Thyroid gland (tissue), 4 donors: Measurements from ENCODE around the gene HPCAL1.

ENCODE experiments used
- CTCF ChIP-seq, 6 experiments: fragments of 200-600 bp in 3 of 6; fragments of 450-650 bp in 3 of 6; sonication (generic) in 3 of 6; IDR thresholded peaks; one replicate each; pipeline ENCODE4 v1.5.1; 2016 to 2019; ENCODE audit warnings: antibody characterized with exemption in 6 of 6, mild to moderate bottlenecking in 2 of 6, inconsistent platforms in 1 of 6, moderate library complexity in 1 of 6
- POLR2A ChIP-seq, 2 donors: fragments of 450-650 bp; IDR thresholded peaks; one replicate each; pipeline ENCODE4 v1.6.1; 2017; ENCODE audit warnings: antibody characterized with exemption in 2 of 2, mild to moderate bottlenecking in 2 of 2, moderate library complexity in 1 of 2

GRCh38 chr2:10260130-10260529, 42.6 kb upstream of the HPCAL1 start:
- TF ChIP-seq CTCF (IDR thresholded peaks at IDR 0.05) (no peak), POLR2A (IDR thresholded peaks at IDR 0.05) (no peak)
